ENCODE measurements around the gene LRRN4.

LRRN4 gene

GRCh38 chr20:5991623-5992441 is 62.0 kb downstream of the LRRN4 start:
- FAIRE-seq: no peak
- DNase-seq (ENCODE audit: extremely low spot score, insufficient read length, low read depth): no peak

DNA sequence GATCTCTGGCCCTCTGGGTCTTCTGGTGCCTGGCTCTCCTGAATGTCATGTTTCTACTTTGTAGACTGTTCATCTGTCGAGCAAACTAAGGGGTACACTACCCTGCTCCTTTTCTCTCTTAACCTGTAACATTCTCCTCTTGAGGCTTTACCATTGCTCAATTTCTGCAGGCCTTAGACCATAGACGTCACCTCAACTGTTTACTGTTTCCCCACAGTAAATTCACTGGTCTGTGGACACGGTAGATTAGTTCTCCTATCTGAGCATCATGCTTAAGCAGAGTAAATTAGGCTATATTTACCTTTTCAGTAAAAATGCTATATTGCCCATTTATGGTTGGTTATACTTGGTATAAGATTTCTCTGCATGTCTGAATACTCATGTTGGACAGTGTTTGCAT is 62.9 kb downstream of the LRRN4 start:
- FAIRE-seq (no peak), DNase-seq (ENCODE audit: extremely low spot score, insufficient read length, low read depth) (no peak)
